ENCODE measurements around the gene MED15. TPM values are rescaled to one million over a fixed set of nuclear protein-coding genes. Genes with fewer than 3 reads are reported as not detected.
"Not testable (repeated sequence)": the region's sequence is repeated elsewhere in the genome, so short reads cannot be mapped to it uniquely, and the experiment has no call there.

Gene MED15
- total RNA-seq, 1 experiment from 2014 or later: 87.9 TPM

DNA sequence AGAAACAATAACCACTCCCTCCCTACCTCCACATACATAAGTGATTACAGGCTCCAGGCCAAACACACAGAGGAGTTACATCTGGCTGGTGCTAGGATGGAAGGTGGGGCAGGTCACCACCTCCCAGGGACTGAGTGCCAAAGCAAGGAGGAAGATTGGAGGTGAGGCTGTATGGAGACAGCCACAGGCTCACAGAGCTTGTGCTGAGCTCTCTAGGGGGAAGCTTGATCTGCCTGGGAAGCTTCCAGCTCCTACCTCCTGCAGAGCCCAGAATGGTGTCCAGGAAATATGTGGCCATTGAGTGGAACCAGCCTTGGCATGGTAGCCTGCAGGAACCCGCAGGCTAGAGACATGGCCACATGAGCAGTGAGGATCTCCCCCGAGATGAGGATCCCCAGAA is 3.6 kb upstream of the MED15 start:
- POLR2A ChIA-PET (ENCODE audit: unreplicated experiment): interaction anchor here (0.6 kb wide), 1 partner anchor 10 kb away, joined by 5 read pairs; no protein-coding TSS in a partner anchor
- TF ChIP-seq, protein P1, sequence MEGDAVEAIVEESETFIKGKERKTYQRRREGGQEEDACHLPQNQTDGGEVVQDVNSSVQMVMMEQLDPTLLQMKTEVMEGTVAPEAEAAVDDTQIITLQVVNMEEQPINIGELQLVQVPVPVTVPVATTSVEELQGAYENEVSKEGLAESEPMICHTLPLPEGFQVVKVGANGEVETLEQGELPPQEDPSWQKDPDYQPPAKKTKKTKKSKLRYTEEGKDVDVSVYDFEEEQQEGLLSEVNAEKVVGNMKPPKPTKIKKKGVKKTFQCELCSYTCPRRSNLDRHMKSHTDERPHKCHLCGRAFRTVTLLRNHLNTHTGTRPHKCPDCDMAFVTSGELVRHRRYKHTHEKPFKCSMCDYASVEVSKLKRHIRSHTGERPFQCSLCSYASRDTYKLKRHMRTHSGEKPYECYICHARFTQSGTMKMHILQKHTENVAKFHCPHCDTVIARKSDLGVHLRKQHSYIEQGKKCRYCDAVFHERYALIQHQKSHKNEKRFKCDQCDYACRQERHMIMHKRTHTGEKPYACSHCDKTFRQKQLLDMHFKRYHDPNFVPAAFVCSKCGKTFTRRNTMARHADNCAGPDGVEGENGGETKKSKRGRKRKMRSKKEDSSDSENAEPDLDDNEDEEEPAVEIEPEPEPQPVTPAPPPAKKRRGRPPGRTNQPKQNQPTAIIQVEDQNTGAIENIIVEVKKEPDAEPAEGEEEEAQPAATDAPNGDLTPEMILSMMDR (conservative IDR thresholded peaks at IDR 0.05): no peak
- no peak for TF ChIP-seq EZH2 (IDR thresholded peaks at IDR 0.05; ENCODE audit: low read depth)
- Histone ChIP-seq H3K4me2 (peak overlapping the region; percentile 56), H3K9me3 (ENCODE audit: insufficient read depth, low read depth) (no peaks in the 10 kb centered on the region), H3K4me3 (no peak overlapping the region), H3K9me2 (ENCODE audit: insufficient read depth) (no peaks in the 10 kb centered on the region), H3K36me3 (ENCODE audit: low read depth) (no peaks in the 10 kb centered on the region), H3F3A (ENCODE audit: insufficient read depth, low read depth) (peaks cover 12% of the 10 kb centered on the region), H3K27me3 (ENCODE audit: insufficient read depth, low read depth) (no peaks in the 10 kb centered on the region), H3K79me2 (ENCODE audit: low read depth) (peaks cover 15% of the 10 kb centered on the region), H4K20me1 (ENCODE audit: insufficient read depth) (no peaks in the 10 kb centered on the region), H2AFZ (no peak overlapping the region), H3K4me1 (replicated peaks; ENCODE audit: insufficient read depth) (peaks cover 11% of the 10 kb centered on the region), H3K27ac (peak overlapping the region; percentile 69)
- no TSS peak for BruUV-seq (replicated peaks)
- intact Hi-C loops (cut with micrococcal nuclease; ENCODE audit: unreplicated experiment): no loop called here
- CTCF ChIA-PET: no interaction called here
- peak; percentile 54 to 63 for DNase-seq

DNA sequence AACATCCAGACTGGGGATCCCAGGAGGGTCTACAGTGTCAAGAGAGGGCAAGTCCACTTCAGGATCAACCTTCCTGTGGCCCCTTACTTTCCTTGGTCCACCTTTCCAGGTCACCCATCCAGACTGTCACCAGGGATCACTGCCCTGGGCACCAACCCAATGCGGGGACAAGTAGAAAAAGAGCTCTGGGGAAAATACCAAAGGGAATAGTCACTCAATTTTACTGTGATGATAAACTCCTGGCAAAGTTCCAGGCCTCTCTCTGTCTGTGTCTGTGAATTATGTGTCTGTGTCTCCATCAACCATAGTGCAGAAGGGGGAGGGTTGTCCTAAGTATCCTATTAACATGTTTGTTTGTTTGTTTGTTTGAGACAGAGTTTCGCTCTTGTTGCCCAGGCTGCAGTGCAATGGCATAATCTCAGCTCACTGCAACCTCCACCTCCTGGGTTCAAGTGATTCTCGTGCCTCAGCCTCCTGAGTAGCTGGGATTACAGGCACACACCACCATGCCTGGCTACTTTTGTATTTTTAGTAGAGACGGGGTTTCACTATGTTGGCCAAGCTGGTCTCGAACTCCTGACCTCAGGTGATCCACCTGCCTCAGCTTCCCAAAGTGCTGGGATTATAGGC is 3.0 kb upstream of the MED15 start:
- H3K4me3 ChIP-seq; H3K9me3 ChIP-seq (ENCODE audit: insufficient read depth, low read depth); intact Hi-C loops (cut with micrococcal nuclease; ENCODE audit: unreplicated experiment); H3K9me2 ChIP-seq (ENCODE audit: insufficient read depth); H4K20me1 ChIP-seq (ENCODE audit: insufficient read depth); H3K27me3 ChIP-seq (ENCODE audit: insufficient read depth, low read depth); BruUV-seq (replicated peaks); H3K36me3 ChIP-seq (ENCODE audit: low read depth); CTCF ChIA-PET; H2AFZ ChIP-seq: not testable (repeated sequence)
- peak; percentile 68 to 83 for DNase-seq
- Histone ChIP-seq H3K27ac (peak overlapping the region; percentile 69), H3K4me1 (replicated peaks; ENCODE audit: insufficient read depth) (peaks cover 11% of the 10 kb centered on the region), H3K79me2 (ENCODE audit: low read depth) (peaks cover 20% of the 10 kb centered on the region), H3K4me2 (peak overlapping the region; percentile 56), H3F3A (ENCODE audit: insufficient read depth, low read depth) (peaks cover 18% of the 10 kb centered on the region)
- POLR2A ChIA-PET (ENCODE audit: unreplicated experiment): interaction anchor here (0.5 to 0.7 kb wide), 4 partner anchors 10 to 107 kb away, joined by 4 to 5 read pairs (median 4); no protein-coding TSS in a partner anchor

DNA sequence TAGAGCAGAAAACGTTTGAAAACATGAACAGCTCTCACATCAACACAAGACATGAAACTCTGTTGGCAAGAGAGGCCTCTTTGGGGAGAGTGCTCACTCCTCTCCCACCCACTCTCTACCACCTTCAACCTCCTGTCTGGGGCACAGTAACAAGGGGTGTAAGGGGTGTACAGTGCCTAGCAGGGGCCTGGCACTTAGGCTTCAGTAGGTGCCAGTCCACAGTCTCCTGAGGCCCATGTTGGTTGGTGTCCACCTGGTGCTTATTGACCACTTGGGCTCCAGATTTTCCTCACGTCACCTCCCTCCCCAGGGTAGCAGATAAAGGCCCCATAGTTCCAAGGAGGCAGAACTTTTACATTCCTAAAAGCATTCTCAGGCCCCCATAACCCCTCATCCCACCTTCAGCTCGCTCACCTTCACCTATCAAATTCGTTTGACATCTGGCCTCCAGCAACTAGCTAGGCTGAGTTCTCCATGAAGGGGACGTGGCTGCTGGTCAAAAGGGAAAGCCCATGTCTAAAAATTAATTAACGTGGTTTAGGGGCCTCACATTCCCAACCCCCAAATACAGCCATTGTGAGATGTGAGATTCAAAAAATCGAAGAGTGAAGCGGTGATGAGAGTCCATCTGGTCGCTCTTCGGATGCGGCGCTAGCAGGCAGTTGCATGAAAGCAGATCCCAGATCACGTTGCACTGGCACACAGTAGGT is 712 bp upstream of the MED15 start:
- no peak for DNase-seq
- BruUV-seq (replicated peaks): no TSS peak
- no peaks in the 10 kb centered on the region for H3K9me3 ChIP-seq (ENCODE audit: insufficient read depth, low read depth)
- ChIA-PET CTCF (no interaction called here), POLR2A (ENCODE audit: unreplicated experiment) (no interaction called here)
- no peaks in the 10 kb centered on the region for H3K36me3 ChIP-seq (ENCODE audit: low read depth)
- no peaks in the 10 kb centered on the region for H3K27me3 ChIP-seq (ENCODE audit: insufficient read depth, low read depth)
- intact Hi-C loops (cut with micrococcal nuclease; ENCODE audit: unreplicated experiment): no loop called here
- TF ChIP-seq, protein P1 (conservative IDR thresholded peaks at IDR 0.05): no peak
- no peak for TF ChIP-seq EZH2 (IDR thresholded peaks at IDR 0.05; ENCODE audit: low read depth)
- H4K20me1 ChIP-seq (ENCODE audit: insufficient read depth): no peaks in the 10 kb centered on the region
- peak overlapping the region; percentile 66 for H3K4me3 ChIP-seq
- peak overlapping the region; percentile 100 for H3K4me2 ChIP-seq
- H2AFZ ChIP-seq: peak overlapping the region; percentile 72; the same call in 1 of the 2 replicates
- H3K9me2 ChIP-seq (ENCODE audit: insufficient read depth): no peaks in the 10 kb centered on the region
- peaks cover 36% of the 10 kb centered on the region for H3F3A ChIP-seq (ENCODE audit: insufficient read depth, low read depth)
- peaks cover 42% of the 10 kb centered on the region for H3K79me2 ChIP-seq (ENCODE audit: low read depth)
- H3K27ac ChIP-seq: no peak overlapping the region
- peaks cover 30% of the 10 kb centered on the region for H3K4me1 ChIP-seq (replicated peaks; ENCODE audit: insufficient read depth)

DNA sequence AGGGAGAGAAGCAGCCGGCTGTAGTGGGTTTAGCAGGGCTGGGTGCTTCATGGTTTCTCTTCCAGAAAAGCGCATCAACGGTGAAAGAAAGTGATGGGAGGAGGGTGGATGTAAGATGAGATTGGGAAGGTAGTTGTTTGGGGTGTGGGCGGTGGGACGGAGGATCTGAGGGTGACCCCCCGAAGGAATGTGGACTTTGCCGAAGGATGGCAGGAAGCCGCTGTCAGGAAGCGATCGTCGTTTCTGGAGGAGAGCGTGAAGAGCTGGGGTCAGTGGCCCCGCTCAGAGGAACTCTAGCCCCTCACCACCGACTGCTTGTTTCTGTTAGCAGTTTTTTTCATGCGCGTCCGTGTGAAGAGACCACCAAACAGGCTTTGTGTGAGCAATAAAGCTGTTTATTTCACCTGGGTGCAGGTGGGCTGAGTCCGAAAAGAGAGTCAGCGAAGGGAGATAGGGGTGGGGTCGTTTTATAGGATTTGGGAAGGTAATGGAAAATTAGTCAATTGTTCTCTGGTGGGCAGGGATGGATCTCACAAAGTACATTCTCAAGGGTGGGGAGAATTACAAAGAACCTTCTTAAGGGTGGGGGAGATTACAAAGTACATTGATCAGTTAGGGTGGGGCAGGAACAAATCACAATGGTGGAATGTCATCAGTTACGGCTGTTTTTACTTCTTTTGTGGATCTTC is 801 bp downstream of the MED15 start:
- Histone ChIP-seq H3K79me2 (ENCODE audit: low read depth) (peaks cover 57% of the 10 kb centered on the region), H3K4me2 (peak overlapping the region; percentile 100), H3K4me1 (replicated peaks; ENCODE audit: insufficient read depth) (peaks cover 35% of the 10 kb centered on the region), H3K4me3 (peak overlapping the region; percentile 66), H3F3A (ENCODE audit: insufficient read depth, low read depth) (peaks cover 36% of the 10 kb centered on the region), H3K27ac (peak overlapping the region; percentile 98)
- BruUV-seq (replicated peaks); DNase-seq; H3K27me3 ChIP-seq (ENCODE audit: insufficient read depth, low read depth); H3K9me3 ChIP-seq (ENCODE audit: insufficient read depth, low read depth); intact Hi-C loops (cut with micrococcal nuclease; ENCODE audit: unreplicated experiment); H4K20me1 ChIP-seq (ENCODE audit: insufficient read depth); H3K36me3 ChIP-seq (ENCODE audit: low read depth); H2AFZ ChIP-seq; H3K9me2 ChIP-seq (ENCODE audit: insufficient read depth); CTCF ChIA-PET: not testable (repeated sequence)
- POLR2A ChIA-PET (ENCODE audit: unreplicated experiment): interaction anchor here (0.6 to 0.9 kb wide), 2 partner anchors 22 to 58 kb away, joined by 4 to 29 read pairs; no protein-coding TSS in a partner anchor

All from PC-9 (cell line).